HEK293 (cell line): ENCODE data around the gene TXNL1.

Experiments
- IKZF3 ChIP-seq: fragments of 450-650 bp; IDR thresholded peaks from 2 replicates; pipeline ENCODE4 v1.5.0; 2018; ENCODE audit warnings: missing biosample characterization, mild to moderate bottlenecking, missing genetic modification characterization, moderate library complexity
- MYNN ChIP-seq: fragments of 450-650 bp; formaldehyde crosslinking; IDR thresholded peaks from 2 replicates; pipeline ENCODE4 v1.5.1; 2016; ENCODE audit warnings: missing biosample characterization, missing genetic modification characterization, borderline replicate concordance
- MZF1 ChIP-seq: fragments of 450-650 bp; formaldehyde crosslinking; IDR thresholded peaks from 2 replicates; pipeline ENCODE4 v1.5.1; 2017; ENCODE audit warnings: missing biosample characterization, missing genetic modification characterization, borderline replicate concordance
- SETDB1 ChIP-seq: IDR thresholded peaks from one replicate; pipeline ENCODE4 v1.6.1; 2017; ENCODE audit warnings: mild to moderate bottlenecking, low read length, moderate library complexity, mixed read lengths; ENCODE audit not compliant: insufficient read length
- ZBTB20 ChIP-seq: fragments of 450-650 bp; formaldehyde crosslinking; IDR thresholded peaks from 2 replicates; pipeline ENCODE4 v1.5.1; 2016; ENCODE audit warnings: missing biosample characterization, missing genetic modification characterization
- ZBTB21 ChIP-seq: fragments of 450-650 bp; formaldehyde crosslinking; IDR thresholded peaks from 2 replicates; pipeline ENCODE4 v1.5.1; 2017; ENCODE audit warnings: missing biosample characterization, missing genetic modification characterization
- ZIC2 ChIP-seq: fragments of 450-650 bp; formaldehyde crosslinking; IDR thresholded peaks from 2 replicates; pipeline ENCODE4 v1.5.1; 2016; ENCODE audit warnings: missing biosample characterization, missing genetic modification characterization
- ZNF10 ChIP-seq: fragments of 450-650 bp; formaldehyde crosslinking; IDR thresholded peaks from 2 replicates; pipeline ENCODE4 v1.5.1; 2017; ENCODE audit warnings: missing biosample characterization, missing genetic modification characterization
- ZNF132 ChIP-seq: fragments of 450-650 bp; formaldehyde crosslinking; IDR thresholded peaks from 2 replicates; pipeline ENCODE4 v1.5.1; 2017; ENCODE audit warnings: missing biosample characterization, missing genetic modification characterization, borderline replicate concordance
- ZNF155 ChIP-seq: fragments of 450-650 bp; formaldehyde crosslinking; IDR thresholded peaks from 2 replicates; pipeline ENCODE4 v1.5.1; 2016; ENCODE audit warnings: missing biosample characterization, missing genetic modification characterization
- ZNF157 ChIP-seq: fragments of 450-650 bp; formaldehyde crosslinking; IDR thresholded peaks from 2 replicates; pipeline ENCODE4 v1.5.1; 2016; ENCODE audit warnings: missing biosample characterization, missing genetic modification characterization
- ZNF174 ChIP-seq: fragments of 450-650 bp; formaldehyde crosslinking; IDR thresholded peaks from 2 replicates; pipeline ENCODE4 v1.5.0; 2017; ENCODE audit warnings: missing biosample characterization, mild to moderate bottlenecking, missing genetic modification characterization
- ZNF23 ChIP-seq: fragments of 450-650 bp; formaldehyde crosslinking; IDR thresholded peaks from 2 replicates; pipeline ENCODE4 v1.5.1; 2016; ENCODE audit warnings: missing biosample characterization, missing genetic modification characterization, borderline replicate concordance
- ZNF311 ChIP-seq: fragments of 450-650 bp; formaldehyde crosslinking; IDR thresholded peaks from 2 replicates; pipeline ENCODE4 v1.5.1; 2017; ENCODE audit warnings: missing biosample characterization, missing genetic modification characterization, borderline replicate concordance
- ZNF391 ChIP-seq: fragments of 450-650 bp; formaldehyde crosslinking; IDR thresholded peaks from 2 replicates; pipeline ENCODE4 v1.5.1; 2016; ENCODE audit warnings: low read depth, missing biosample characterization, missing genetic modification characterization, borderline replicate concordance
- ZNF404 ChIP-seq: fragments of 450-650 bp; formaldehyde crosslinking; IDR thresholded peaks from 2 replicates; pipeline ENCODE4 v1.5.1; 2017; ENCODE audit warnings: missing biosample characterization, missing genetic modification characterization
- ZNF560 ChIP-seq: fragments of 450-650 bp; formaldehyde crosslinking; IDR thresholded peaks from 2 replicates; pipeline ENCODE4 v1.5.1; 2017; ENCODE audit warnings: missing biosample characterization, missing genetic modification characterization, borderline replicate concordance
- ZNF654 ChIP-seq: fragments of 450-650 bp; formaldehyde crosslinking; IDR thresholded peaks from 2 replicates; pipeline ENCODE4 v1.5.1; 2016; ENCODE audit warnings: low read depth, missing biosample characterization, missing genetic modification characterization
- ZNF677 ChIP-seq: fragments of 450-650 bp; IDR thresholded peaks from 2 replicates; pipeline ENCODE4 v1.5.0; 2018; ENCODE audit warnings: missing biosample characterization, mild to moderate bottlenecking, missing genetic modification characterization, moderate library complexity
- ZNF701 ChIP-seq: fragments of 450-650 bp; formaldehyde crosslinking; IDR thresholded peaks from 2 replicates; pipeline ENCODE4 v1.5.1; 2016; ENCODE audit warnings: missing biosample characterization, missing genetic modification characterization
- ZNF837 ChIP-seq: fragments of 450-650 bp; formaldehyde crosslinking; IDR thresholded peaks from 2 replicates; pipeline ENCODE4 v1.5.1; 2016; ENCODE audit warnings: missing biosample characterization, missing genetic modification characterization
- ZSCAN23 ChIP-seq: fragments of 450-650 bp; formaldehyde crosslinking; IDR thresholded peaks from 2 replicates; pipeline ENCODE4 v1.5.1; 2016; ENCODE audit warnings: missing biosample characterization, missing genetic modification characterization
- TF ChIP-seq, protein P1 (sequence below): fragments of 450-650 bp; formaldehyde crosslinking; IDR thresholded peaks from 2 replicates; pipeline ENCODE4 v1.5.1; 2016; ENCODE audit warnings: missing biosample characterization, missing genetic modification characterization
- TF ChIP-seq, protein P2 (sequence below): fragments of 450-650 bp; formaldehyde crosslinking; IDR thresholded peaks from 2 replicates; pipeline ENCODE4 v1.5.1; 2016; ENCODE audit warnings: missing biosample characterization, missing genetic modification characterization
- TF ChIP-seq, protein P3 (sequence below): fragments of 450-650 bp; formaldehyde crosslinking; IDR thresholded peaks from 2 replicates; pipeline ENCODE4 v1.5.1; 2016; ENCODE audit warnings: missing biosample characterization, missing genetic modification characterization
- TF ChIP-seq, protein P4 (sequence below): fragments of 450-650 bp; formaldehyde crosslinking; IDR thresholded peaks from 2 replicates; pipeline ENCODE4 v1.5.1; 2016; ENCODE audit warnings: missing biosample characterization, missing genetic modification characterization
- TF ChIP-seq, protein P5 (sequence below): fragments of 450-650 bp; formaldehyde crosslinking; IDR thresholded peaks from 2 replicates; pipeline ENCODE4 v1.5.1; 2016; ENCODE audit warnings: missing biosample characterization, missing genetic modification characterization, low read depth
- TF ChIP-seq, protein P6 (sequence below): fragments of 450-650 bp; formaldehyde crosslinking; optimal IDR thresholded peaks from 2 replicates; pipeline ENCODE3; 2016; ENCODE audit warnings: missing biosample characterization, mild to moderate bottlenecking, missing genetic modification characterization

TXNL1 gene

DNA sequence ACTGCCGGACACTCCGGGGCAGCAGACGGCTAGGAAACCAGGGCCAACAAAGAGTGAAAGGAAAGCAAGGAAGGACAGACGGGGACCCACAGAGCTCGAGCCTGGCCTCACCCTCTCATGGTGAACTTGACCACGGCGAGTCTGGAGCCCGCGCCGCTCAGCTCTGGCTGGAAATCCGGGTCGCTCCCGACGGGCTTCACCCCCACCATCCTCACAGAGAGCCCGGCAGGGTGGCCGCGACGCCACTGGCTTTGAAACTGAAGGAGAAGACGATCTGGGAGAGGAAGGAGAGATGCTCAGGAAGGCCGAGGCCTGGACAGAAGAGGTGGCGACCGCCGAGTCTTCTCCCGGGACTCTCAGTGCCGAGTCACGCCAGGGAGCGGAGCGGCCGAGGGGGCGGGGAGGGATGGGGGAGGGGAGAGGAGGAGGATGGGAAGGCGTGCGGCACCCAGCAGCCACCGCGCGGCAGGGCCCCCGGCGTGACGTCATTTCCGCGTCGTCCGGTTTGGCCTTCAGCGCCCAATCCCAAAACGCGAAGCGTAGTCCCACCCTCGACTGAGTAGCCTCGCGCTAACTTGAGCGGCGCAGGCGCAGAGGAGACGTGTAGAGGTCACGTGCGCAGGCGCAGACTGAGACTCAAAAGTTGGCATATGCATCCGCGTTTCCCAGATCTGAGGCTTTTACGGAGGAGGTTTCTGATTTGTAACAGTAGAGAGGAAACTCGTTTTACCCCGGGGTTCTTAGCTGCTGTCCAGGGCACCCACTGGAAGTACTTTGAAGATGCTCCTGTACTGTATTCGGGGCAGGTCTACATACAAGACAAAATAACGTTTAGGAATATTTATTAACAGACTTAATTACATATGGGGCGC is at the start of gene TXNL1 (continued):
- TF ChIP-seq, protein P1, sequence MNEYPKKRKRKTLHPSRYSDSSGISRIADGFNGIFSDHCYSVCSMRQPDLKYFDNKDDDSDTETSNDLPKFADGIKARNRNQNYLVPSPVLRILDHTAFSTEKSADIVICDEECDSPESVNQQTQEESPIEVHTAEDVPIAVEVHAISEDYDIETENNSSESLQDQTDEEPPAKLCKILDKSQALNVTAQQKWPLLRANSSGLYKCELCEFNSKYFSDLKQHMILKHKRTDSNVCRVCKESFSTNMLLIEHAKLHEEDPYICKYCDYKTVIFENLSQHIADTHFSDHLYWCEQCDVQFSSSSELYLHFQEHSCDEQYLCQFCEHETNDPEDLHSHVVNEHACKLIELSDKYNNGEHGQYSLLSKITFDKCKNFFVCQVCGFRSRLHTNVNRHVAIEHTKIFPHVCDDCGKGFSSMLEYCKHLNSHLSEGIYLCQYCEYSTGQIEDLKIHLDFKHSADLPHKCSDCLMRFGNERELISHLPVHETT (tag by site-specific recombination): no peak
- TF ChIP-seq, protein P2, sequence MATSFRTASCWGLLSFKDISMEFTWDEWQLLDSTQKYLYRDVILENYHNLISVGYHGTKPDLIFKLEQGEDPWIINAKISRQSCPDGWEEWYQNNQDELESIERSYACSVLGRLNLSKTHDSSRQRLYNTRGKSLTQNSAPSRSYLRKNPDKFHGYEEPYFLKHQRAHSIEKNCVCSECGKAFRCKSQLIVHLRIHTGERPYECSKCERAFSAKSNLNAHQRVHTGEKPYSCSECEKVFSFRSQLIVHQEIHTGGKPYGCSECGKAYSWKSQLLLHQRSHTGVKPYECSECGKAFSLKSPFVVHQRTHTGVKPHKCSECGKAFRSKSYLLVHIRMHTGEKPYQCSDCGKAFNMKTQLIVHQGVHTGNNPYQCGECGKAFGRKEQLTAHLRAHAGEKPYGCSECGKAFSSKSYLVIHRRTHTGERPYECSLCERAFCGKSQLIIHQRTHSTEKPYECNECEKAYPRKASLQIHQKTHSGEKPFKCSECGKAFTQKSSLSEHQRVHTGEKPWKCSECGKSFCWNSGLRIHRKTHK (tag by site-specific recombination): no peak
- no peak for TF ChIP-seq SETDB1
- no peak for TF ChIP-seq ZNF654
- TF ChIP-seq ZNF10 (tag by site-specific recombination): no peak
- TF ChIP-seq ZNF311 (tag by site-specific recombination): no peak
- no peak for TF ChIP-seq ZSCAN23
- no peak for TF ChIP-seq ZNF132 (tag by site-specific recombination)
- TF ChIP-seq, protein P3, sequence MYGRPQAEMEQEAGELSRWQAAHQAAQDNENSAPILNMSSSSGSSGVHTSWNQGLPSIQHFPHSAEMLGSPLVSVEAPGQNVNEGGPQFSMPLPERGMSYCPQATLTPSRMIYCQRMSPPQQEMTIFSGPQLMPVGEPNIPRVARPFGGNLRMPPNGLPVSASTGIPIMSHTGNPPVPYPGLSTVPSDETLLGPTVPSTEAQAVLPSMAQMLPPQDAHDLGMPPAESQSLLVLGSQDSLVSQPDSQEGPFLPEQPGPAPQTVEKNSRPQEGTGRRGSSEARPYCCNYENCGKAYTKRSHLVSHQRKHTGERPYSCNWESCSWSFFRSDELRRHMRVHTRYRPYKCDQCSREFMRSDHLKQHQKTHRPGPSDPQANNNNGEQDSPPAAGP (tag by site-specific recombination): 0 out of 2 replicates have a peak, but pooled peaks have one; percentile 40
- TF ChIP-seq ZNF701 (tag by site-specific recombination): no peak
- TF ChIP-seq ZBTB20 (tag by site-specific recombination): no peak
- TF ChIP-seq ZNF174 (tag by site-specific recombination): no peak
- TF ChIP-seq MYNN (tag by site-specific recombination): no peak
- TF ChIP-seq, protein P4, sequence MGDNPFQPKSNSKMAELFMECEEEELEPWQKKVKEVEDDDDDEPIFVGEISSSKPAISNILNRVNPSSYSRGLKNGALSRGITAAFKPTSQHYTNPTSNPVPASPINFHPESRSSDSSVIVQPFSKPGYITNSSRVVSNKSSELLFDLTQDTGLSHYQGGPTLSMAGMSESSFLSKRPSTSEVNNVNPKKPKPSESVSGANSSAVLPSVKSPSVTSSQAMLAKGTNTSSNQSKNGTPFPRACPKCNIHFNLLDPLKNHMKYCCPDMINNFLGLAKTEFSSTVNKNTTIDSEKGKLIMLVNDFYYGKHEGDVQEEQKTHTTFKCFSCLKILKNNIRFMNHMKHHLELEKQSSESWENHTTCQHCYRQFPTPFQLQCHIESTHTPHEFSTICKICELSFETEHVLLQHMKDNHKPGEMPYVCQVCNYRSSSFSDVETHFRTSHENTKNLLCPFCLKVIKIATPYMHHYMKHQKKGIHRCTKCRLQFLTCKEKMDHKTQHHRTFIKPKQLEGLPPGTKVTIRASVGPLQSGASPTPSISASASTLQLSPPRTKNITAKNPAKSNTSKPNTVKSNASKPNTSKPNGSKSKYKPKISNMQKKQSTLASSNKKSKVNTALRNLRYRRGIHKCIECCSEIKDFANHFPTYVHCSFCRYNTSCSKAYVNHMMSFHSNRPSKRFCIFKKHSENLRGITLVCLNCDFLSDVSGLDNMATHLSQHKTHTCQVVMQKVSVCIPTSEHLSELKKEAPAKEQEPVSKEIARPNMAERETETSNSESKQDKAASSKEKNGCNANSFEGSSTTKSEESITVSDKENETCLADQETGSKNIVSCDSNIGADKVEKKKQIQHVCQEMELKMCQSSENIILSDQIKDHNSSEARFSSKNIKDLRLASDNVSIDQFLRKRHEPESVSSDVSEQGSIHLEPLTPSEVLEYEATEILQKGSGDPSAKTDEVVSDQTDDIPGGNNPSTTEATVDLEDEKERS (tag by site-specific recombination): 0 out of 2 replicates have a peak, but pooled peaks have one; percentile 9
- TF ChIP-seq, protein P5, sequence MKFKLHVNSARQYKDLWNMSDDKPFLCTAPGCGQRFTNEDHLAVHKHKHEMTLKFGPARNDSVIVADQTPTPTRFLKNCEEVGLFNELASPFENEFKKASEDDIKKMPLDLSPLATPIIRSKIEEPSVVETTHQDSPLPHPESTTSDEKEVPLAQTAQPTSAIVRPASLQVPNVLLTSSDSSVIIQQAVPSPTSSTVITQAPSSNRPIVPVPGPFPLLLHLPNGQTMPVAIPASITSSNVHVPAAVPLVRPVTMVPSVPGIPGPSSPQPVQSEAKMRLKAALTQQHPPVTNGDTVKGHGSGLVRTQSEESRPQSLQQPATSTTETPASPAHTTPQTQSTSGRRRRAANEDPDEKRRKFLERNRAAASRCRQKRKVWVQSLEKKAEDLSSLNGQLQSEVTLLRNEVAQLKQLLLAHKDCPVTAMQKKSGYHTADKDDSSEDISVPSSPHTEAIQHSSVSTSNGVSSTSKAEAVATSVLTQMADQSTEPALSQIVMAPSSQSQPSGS: peak; percentile 97
- no peak for TF ChIP-seq ZNF404
- no peak for TF ChIP-seq IKZF3 (tag by site-specific recombination)
- no peak for TF ChIP-seq ZNF157 (tag by site-specific recombination)
- TF ChIP-seq ZNF560: no peak
- no peak for TF ChIP-seq ZNF391 (tag by site-specific recombination)
- TF ChIP-seq, protein P6, sequence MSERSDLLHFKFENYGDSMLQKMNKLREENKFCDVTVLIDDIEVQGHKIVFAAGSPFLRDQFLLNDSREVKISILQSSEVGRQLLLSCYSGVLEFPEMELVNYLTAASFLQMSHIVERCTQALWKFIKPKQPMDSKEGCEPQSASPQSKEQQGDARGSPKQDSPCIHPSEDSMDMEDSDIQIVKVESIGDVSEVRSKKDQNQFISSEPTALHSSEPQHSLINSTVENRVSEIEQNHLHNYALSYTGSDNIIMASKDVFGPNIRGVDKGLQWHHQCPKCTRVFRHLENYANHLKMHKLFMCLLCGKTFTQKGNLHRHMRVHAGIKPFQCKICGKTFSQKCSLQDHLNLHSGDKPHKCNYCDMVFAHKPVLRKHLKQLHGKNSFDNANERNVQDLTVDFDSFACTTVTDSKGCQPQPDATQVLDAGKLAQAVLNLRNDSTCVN (tag by site-specific recombination): peak; percentile 38
- no peak for TF ChIP-seq MZF1 (tag by site-specific recombination)
- TF ChIP-seq ZNF155 (tag by site-specific recombination): no peak
- no peak for TF ChIP-seq ZNF23 (tag by site-specific recombination)
- peak; percentile 93 for TF ChIP-seq ZBTB21 (tag by site-specific recombination)
- TF ChIP-seq ZNF837 (tag by site-specific recombination): no peak
- TF ChIP-seq ZNF677 (tag by site-specific recombination): no peak
- peak; percentile 57; the same call in 1 of the 2 replicates for TF ChIP-seq ZIC2 (tag by site-specific recombination)
